GM19372 (cell line): ENCODE measurements around the gene GBX2.

Experiments used
- ATAC-seq: cut with Tn5 transposase; IDR thresholded peaks from one replicate; pipeline ENCODE4 v1.9.1; 2021; ENCODE audit warnings: mild to moderate bottlenecking, low read depth, moderate library complexity; ENCODE audit not compliant: unreplicated experiment

Gene GBX2

DNA sequence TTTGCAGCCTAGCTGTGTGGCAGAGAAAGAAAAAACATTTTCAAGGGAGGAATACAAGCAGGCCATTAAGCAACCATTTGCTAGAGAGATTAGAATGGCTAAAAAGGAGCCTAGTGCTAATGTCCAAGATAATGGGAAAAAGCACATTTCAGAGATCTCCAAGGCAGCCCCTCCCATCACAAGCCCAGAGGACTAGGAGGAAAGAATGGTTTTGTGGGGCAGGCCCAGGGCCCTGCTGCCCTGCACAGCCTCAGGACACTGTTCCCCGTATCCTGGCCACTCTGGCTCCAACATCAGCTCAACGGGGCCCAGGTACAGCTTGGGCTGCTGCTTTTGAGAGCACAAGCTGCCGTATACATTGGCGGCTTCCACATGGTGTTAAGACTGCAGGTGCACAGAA lies 16.5 kb upstream of the GBX2 start:
- ATAC-seq: no peak

DNA sequence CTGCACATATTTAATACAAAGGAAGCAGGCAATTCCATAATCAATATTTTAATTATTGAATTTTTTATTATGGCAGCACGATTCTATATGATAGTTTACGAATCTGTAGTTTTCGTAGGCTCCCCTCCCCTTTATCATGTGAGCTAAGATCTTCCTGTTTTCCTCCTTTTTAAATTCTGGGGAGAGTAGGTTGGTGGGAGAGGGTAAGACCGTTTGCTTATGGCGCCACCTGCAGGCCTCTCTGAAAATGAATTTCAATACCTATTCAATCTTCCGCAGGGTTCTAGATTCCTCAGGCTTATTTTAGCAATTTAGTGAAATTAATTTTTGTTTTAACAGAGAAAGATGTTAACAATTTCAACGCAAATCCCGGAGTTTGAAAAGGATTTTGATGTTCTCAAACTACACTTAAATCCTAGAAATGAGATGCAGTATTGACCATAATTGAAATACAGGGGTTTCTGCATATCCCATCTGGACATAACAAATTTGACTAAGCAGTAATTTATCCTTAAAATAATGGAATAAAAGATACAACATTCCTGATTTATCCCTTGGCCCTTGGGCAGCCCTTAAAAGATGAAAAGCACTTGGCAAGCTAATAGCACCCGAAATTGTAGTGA lies 12.8 kb upstream of the GBX2 start:
- ATAC-seq: no peak

DNA sequence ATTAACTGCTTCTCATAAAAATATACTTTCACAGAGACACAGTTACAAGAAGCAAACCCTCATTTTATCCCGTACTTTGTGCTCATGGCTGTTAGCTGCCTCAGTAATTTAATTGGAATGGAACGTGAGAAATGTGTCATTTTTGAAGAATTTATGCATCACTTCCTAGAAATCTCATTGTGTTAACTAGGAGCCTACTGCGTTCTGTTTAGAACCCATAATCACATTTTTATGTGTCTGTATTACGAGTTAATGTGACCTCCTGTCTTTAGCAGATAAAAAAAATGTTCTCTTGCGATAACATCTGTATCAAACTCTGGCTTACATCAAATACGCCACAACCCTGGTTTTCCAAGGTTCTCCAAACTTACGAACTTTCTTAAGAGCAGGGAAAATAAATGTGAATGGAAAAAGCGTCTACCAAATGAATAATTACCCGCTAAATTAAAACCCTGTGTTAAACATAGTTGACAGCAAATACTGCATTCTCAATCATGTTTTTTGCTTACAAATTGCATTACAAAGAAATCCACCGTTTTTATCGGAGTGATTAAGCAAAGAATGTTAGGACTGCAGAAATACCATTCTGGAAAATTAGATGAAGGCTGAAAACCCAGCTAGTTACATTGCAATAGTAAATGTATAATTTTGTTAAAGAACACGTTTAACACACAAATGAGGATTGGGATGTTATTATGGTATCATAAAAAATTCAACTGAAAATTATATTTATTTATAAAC lies 12.1 kb upstream of the GBX2 start:
- ATAC-seq: no peak

DNA sequence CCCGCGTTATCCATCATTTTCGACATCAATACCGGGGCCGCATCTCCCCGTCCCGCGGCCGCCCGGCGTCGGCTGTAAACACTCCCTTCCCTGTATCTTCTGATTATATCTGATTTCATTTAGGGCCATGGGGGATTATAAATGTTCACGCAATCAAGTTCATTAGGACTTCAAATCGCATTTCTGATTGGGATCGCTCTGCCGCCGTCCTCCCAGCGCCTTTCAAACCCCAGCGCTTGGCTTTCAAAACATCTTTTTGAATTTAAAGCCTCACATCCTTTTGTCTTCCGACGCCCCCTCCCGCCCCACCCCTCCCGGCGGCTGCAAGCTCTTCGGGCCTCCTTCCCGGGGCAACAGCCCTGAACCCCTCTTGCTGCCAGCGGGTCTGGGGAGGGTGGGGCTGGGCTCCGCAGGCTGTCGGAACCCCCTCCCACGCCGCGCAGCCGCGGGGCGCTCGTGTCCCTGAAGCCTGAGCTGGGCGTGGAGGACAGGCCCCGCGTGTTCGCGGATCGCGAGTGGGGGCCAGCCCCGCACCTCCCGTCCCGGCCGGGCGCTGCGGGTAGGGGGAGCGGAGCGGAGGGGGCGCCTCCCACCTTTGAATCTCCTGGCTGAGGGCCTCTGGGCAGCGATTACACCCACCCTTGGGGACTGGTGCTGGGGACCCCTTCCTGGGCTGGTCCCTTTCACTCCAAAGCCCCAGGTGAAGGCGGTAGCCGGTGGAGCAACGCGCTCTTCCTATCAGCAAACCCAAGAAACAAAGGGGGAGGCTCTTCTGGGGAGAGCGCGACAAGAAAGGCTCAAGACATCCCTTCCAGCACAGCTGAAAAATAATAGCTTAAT lies 11.3 kb upstream of the GBX2 start:
- ATAC-seq: no peak

DNA sequence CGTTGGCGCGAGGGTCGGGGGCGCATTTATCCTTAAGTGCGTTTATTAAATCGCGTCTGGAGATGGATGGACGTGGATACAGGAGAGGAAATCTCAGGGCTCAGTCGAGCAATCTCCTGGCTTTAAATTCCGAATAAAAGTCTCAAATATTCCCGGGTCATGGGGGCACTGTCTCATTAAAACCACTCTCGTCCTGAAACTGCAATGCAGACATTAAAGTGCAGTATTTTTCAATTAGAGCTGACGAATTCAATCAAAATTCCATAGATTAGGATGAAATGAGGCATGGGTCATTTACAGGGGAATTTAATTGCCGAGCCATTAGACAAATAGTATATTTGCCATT lies 10.7 kb upstream of the GBX2 start:
- ATAC-seq: no peak

DNA sequence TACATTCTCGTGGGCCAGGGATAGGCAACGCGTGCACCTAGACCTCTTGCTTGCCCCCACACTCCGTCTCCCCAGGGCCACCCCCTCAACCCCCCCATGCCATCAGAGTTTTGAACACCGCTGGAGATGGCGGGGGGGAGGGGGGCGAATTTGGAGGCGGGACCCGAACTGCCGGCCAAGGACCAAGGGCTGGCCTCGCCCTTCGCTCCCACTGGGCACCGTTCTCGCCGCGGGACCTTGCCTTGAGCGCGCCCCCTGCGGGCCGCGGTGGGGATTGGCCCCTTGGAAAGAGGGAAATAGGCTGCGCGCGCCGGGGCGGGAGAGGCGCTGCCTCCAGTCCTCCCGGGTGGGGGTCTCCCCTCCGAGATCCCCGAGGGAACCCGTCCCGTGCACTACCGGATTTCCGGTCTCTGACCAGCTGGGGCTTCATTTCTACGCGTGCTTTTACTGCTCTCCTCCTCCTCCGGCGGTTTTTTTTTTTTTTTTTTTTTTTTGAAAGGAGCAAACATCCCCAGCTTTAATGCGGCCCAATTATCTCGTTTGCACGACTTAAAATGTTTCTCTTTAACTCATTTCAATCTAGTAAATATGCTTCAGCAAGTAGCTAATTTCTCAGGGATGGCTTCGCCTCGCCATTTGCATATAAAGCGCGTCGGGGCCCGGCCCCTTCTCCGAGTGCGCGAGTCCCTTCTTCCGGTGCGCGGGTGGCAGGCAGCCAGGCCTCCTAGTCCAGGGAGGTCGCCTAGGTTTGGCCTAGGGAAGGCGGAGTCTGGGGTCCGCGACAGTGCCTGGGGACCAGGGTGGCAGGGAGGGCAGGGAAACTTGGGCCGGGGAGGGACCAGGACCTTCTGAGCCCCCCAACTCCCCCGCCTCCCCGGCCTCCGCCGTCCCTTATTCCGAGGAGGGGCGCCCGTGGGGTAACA lies 10.0 kb upstream of the GBX2 start:
- ATAC-seq: no peak

DNA sequence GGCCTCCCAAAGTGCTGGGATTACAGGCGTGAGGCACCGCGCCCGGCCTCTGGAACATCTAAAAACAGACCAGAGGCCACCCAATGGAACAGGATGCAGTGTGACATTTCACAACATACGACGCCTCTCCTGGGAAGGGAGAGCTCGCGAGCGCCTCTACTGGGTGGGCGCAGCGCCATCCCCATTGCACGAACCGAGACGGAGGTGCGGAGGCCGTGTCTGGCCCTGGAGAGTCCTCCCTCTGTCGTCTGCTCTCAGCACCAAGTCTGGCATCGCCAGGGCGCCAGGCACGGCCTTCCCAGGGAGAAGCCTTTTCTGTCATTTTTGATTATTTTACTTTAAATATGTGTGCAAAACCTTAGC lies 9.4 kb upstream of the GBX2 start:
- ATAC-seq: no peak

DNA sequence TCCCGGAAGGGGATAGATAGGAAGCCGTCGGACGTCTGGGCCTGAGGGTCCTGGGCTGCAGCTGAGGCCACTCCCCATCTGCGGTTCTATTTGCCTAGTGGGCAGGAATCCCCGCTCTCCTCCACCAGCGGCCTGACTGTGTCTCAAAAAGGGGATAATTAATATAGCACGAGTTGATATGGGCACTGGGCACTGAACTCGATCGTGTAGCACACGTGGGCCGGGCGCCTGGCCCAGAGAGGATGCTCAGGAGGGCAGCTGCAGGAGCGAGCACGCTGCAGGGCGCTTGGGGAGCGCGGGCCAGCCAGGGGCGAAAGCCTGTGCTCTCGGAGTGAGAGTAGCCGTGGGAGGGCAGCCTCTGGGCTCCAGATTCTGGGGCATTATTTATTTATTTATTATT lies 8.8 kb upstream of the GBX2 start:
- ATAC-seq: no peak

DNA sequence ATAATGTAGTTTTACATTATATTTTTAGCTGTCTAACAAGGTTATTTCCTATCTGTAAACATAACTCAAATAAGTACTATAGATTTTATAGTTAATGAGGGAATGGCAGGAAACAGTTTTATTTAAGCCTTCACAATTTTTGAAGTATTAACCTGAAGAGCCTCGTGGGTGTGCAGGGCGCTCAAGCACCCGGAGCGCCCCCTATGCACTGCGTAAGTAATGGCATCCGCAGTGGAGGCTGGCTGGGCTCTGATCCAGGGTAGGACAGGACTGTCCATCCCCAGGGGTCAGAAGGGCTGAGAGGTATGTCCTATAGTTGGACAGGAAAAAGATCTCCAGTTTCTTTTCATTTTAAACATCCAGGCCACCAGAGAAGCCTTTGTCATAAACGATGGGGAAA lies 8.2 kb upstream of the GBX2 start:
- ATAC-seq: no peak

DNA sequence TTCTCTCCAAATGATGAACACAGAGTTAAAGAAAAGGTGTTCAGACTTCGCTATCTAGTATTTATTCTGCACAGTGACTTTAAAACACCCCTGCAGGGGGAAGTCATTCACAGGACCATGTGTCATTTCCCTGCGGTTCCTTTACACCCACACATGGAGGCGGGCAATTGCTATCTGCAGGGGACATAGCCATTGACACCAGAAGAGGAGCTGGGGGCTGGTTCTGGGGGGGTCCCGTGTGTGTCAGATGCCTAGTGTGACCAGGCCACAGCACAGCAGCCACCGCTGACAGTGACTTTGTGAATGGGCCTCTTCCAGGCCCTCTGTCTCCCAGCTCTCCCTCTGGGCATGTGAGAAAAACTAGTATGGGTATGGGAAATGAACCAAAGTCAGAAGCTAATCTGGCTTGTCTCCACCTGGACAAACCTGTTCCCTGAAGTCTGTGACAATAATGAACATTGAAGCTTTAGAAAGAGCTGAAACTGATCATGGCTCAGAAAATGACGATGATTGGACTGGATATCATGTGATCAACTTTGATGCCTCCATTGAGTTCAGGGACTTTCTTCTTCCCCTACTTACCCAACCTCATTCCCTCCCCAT lies 7.5 kb upstream of the GBX2 start:
- ATAC-seq: no peak

DNA sequence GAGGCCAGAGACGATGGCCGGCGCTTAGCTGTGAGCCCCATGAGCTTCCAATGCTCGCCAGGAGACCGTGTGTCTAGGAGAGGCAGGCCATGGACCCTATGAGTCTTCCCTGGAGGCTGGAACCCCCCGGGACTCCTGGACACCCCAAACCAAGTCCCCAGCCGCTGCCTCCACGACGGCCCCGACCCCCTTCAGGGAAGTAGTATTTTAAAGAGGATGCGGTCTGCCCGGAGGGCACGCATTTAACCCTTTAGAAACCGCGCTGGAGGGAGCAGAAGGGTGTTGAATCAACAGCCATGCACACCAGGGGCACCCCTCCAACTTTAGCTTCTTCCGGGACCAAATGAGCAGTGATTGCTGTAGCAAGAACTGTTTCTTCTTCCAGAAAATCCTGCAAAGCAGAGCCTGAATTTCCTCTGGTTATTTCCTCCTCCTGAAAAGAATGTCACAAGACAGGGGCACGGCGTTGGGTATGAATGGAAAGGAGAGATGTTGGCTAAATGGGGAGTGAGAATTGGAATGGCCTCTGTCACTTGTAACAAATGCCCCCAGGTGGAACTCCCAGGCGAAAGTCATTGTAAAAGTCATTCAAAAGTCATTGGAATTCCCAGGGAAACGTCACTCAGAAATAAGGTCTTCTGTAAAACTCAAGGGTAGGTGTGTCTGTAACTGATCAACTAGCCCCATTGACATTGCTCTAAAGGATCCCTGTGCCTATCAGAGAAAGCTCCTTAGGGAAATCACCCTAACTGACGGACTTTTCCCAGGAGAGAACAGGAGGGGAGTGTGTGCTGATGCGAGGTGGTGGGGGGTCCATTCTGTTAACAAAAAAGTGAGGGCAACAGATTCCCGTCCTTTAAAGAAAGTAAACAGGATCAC lies 5.8 kb upstream of the GBX2 start:
- no peak for ATAC-seq

DNA sequence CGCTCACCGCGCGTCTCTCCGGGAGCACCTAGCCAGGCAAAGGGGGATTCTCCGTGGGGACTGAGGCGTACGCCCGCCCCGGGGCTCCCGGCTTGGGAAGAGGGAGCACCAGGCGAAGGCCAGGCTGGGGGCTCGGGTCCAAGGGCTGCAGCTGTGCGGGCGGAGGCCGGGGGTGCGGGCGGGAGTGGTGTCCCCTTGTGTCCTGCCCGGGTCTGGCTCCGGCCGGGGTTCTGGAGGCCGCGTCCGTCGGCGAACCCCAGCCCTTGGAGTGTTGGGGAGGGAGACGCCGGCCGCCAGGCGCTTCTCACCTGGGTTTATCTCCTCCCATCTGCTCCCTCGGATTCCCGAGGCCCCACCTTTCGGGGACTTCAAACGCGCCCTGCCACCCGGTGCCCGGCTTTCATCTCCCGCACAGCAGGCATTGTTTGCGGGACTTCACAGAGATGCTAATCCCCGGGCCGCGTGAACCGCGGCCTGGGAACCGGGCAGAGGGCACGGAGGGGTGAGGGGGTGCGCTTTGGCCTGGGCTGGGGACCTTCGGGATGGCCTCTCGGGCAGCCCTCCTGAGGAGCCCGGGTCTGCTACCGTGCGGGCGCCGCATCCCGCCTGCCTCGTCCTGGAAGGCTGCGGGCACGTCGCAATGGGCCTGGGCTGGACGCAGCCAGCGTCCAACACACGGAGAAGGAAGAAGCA lies 5.0 kb upstream of the GBX2 start:
- no peak for ATAC-seq

DNA sequence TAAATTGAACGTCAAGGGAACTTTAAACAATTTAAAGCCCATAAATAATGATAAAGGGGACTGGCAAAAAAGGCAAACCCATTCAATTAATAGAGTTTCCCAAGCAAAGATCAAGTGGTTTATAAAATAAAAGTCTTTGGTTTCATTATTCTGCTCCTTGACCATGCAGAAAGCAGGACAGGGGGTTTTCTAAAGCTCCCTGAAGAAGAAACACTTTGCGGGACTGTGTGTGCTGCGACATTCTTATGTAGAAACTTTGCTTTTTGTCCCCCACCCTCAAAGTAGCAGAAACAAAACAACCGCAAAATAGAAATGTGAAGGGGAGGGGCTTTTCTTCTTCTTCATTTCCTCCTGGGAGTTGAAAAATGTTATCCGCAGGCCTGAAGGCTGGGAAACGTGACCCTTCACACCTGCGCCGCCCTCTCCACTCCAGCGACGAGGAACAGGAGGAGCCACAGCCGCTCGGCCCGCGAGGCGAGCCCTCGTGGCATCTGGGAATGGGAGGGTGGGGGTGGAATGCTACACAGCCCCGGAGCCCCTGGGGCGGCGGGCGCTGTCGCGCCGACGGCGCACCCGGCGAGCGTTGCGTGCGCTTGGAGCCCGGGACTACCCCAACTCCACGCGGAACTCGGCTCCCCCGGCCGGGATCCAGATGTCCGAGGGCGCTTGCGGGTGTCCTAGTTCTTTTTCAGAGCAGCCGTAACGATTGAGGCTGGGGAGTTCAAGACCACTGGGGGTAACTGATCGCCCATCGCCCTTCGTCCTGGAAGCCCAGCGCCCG lies 4.3 kb upstream of the GBX2 start:
- ATAC-seq: no peak

DNA sequence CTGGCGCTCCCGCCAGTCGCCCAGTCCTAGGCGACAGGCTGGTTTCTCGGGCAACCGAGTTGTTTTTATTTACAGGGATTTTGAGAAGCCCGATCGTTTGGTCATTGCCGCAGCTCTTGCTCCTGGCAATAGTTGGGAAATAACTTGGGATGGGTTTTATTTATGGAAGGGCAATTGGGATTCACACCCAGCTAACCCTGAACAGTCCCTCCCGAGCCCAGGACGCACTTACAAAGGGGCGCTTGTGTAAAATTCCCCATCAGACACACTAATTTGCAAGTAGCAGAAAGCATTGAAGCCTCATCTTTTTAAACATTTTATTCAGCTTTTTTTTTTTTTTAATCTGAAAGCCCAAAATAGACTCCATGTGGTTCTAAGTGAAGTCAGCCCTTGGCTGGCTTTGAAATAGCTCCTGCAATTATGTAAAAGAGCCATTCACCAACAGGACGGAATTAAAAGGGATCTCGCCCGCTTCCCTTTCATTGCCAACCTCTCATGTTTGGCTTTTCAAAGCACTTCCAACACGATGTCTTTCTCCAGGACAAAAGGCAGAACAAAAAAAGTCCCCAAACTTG lies 3.6 kb upstream of the GBX2 start:
- no peak for ATAC-seq

DNA sequence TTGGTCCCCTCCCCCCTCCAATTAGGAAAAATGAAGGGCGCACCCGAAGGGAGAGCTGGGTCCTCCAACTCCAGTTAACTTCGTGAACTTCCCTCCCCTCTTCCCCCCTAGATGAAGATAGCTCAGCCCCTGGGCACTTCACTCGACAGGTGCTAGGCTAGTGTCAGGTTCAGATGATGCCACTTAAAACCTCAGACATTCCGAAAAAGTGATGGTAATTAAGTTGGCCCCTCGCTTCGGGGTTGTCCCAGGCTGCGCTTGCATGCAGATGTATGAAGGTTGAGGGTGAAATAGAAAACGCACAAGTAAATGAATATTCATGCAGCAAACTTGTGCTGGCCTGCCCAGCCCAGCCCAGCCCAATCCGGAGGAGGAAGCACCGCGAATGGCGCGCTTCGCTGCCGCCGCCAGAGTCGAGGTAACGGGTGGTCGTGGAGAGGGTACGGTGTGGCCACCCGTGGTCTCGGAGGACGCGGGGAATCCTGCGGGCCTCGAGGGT lies 3.0 kb upstream of the GBX2 start:
- no peak for ATAC-seq

DNA sequence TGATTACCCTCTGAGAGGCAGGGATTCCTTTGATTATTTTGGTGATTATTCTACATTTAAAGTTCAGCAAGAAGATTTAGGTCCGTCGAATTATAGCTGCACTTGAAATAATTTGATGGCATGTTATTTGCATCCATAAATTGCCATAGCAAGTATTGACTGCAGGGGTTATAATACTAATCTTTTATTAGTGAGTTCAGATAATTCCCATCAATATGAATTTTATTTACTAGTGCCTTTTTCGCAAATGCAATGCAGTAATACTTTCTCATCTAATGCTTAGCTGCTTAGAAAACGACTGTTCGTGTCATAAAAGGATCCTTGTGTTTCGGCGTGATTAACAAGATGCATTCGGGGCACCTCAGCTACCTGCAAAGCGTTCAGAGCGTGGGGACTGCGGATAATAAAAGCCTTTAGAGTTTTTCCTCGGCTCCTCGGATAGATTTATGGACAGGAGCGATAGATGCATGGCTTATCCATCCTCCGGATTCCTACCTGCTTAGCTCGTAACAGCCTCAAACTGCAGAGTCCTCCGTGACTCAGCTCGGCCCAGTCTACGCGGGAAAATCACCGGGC lies 2.5 kb upstream of the GBX2 start:
- no peak for ATAC-seq
